ENCODE results near the gene HIP1R. TPM values are rescaled to one million over a fixed set of nuclear protein-coding genes. Genes with fewer than 3 reads are reported as not detected.
"Not testable (repeated sequence)": the region's sequence is repeated elsewhere in the genome, so short reads cannot be mapped to it uniquely, and the experiment has no call there.

HIP1R gene
- total RNA-seq, 1 donor from 2014 or later: 35.2 TPM

DNA sequence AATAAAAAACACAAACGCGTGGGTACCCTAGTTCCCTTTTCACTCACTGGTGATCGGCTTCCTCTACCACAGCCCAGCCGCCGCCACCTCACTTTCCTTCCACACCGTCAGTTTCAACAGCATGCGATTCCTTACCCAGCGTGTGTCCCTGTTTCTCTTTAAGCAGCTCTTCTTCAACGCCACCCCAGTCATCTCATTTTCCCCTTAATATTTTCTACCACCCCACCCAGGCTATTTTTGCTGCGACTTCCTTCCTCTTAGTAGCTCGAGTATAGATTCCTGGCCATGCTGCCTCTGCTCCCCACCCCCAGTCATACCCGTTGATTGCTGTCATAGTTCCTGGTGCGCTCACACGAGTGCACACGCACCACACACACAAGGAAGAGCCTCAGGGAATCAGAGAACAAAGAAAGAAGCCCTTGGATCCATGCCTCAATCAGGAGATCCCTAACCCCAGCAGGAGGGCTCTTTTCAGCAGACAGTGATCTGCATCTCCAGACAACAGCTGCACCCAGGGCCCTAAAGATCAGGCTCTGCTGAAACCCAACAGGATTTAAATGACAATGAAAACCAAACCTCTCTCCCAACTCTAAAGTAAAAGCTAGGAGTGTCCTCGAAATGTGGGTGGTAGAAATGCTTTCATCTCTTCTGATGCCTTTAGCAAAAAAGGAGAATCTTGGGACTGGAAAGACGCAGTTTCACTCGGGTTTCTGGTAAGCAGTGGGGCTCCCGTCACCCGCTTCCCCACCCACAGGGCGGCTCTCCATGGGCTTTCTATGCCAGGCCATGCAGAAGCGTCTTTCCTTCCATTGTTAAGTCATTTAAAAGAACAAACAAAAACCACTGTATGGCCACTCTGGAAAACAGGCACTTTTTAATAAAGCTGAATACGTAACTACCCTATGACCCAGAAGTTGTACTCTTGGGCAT is 36.9 kb downstream of the HIP1R start:
- DNase-seq (ENCODE audit: low spot score): peak; percentile 55
- peak; percentile 3 for ATAC-seq

DNA sequence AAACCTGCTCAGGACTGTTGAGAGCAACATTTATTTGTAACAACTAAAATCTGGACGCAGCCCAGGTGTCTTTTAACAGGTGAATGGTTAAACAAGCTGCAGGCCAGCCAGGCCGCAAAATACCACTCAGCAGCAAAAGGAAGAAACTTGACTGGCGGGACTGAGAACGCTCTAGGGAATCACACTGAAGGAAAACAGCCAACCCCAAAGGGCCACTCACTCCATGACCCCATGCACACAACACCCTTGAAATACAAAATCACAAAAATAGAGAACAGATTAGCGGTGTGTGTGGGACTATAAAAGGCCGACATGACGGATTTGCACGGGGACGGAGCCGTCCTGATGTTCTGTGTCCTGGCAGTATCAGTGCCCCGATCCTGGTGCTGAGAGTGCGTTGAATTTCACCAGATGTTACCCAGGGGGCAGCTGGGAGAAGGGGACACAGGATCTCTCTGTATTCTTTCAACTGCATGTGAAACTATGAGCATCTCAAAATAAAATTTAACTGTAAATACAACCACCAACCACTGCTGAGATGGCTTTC is 37.6 kb downstream of the HIP1R start:
- DNase-seq (ENCODE audit: low spot score) (peak; percentile 50), ATAC-seq (peak; percentile 9)

DNA sequence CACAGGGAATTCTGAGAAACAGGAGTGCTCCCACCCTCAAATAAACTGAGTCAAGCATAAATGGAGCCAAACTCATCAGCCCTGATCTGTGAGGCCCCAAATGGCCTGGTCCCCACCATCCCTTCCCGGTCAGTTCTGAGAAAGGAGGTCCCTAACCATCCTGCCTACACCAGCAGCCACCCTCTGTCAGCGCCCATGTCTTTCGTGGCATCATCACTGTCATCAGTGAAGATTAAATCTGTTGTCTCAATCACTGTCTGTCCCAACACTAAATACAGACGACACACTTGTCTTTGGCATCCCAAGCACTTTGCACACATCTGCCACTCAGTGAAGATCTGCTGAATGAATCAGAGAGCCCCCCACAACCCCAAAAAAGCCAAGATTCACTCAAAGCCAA is 38.3 kb downstream of the HIP1R start:
- ATAC-seq (no peak), DNase-seq (ENCODE audit: low spot score) (peak; percentile 40)

DNA sequence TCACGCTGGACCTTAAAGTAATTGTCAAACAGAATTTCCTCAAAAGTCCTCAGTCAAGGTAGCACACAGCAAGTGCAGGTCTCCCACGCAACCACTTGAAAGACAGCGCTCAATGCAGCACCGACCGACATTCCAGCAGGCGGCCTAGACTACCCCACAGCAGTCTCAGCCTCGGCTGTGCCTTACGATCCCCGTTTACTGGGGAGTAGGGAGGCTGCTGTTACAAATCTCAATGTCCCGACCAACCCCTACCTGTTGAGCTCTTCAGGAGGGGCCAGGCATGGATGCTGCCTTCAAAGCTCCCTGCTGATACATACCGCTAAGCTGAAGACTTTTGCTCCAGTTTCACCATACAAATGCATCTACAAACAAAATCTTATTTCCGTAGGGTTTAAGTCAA is 38.8 kb downstream of the HIP1R start:
- ATAC-seq (no peak), DNase-seq (ENCODE audit: low spot score) (peak; percentile 40)

DNA sequence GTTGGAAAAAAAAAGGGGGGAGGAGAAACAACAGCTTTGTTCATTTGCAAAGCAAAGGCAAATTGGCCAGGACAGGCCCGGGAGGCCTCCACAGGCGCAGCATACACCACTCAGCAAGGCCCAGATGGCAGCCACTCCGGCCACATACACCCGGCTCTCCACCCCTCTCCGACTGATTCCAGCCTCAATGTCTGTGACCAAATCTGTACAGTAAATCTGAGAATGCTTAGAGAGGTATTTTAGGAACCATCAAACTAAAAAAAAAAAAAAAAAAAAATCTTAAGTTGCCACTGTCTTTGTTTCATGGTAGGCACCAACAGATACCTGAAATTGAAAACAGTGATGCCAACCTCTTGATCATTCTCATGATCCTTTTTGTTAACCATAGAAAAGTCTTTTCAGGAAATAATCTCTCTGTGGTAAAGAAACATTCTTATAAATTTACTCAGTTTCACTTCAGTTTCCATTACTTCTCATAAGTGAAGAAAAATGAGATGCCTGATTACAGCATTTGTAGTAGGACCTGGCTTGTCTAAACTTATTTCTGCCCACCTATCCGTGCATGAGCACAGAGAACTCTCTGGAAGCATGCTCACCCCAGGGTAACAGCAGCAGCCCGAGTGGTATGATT is 40.4 kb downstream of the HIP1R start:
- DNase-seq (ENCODE audit: low spot score): peak; percentile 37

DNA sequence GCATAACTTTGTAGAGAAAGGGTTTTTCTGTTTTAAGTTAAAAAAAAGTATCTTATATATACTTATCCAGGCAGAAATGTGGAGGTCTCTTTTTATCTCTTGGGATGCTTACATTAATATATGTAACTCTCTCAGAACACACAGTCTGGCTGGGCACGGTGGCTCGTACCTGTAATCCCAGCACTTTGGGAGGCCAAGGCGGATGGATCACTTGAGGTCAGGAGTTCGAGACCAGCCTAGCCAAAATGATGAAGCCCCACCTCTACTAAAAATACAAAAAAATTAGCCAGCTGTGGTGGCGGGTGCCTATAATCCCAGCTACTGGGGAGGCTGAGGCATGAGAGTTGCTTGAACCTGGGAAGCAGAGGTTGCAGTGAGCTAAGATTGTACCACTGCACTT is 41.0 kb downstream of the HIP1R start:
- peak; percentile 35 for DNase-seq (ENCODE audit: low spot score)
- not testable (repeated sequence) for ATAC-seq

More for the DNA sequence above, 40.4 kb downstream of the HIP1R start:
- no peak for ATAC-seq

DNA sequence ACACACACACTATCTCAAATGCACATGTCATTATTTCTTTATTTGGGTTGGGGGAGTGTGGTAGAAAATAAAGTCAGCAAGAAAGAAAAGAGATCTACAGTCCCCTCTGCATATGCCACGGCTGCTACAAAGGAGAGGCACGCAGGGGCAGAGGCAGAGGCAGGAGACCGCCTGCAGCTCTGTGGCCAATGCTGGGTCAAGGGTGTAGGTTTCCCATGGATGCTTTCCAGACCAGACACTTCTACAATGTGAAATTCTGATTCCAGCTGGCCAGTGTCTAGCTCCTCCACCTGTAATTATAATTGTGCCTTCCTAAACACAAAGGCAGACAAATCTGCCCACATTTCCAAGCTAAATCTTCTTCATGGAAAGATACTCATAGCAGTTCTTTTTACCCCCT is 41.5 kb downstream of the HIP1R start:
- DNase-seq (ENCODE audit: low spot score) (peak; percentile 43), ATAC-seq (peak; percentile 68)

DNA sequence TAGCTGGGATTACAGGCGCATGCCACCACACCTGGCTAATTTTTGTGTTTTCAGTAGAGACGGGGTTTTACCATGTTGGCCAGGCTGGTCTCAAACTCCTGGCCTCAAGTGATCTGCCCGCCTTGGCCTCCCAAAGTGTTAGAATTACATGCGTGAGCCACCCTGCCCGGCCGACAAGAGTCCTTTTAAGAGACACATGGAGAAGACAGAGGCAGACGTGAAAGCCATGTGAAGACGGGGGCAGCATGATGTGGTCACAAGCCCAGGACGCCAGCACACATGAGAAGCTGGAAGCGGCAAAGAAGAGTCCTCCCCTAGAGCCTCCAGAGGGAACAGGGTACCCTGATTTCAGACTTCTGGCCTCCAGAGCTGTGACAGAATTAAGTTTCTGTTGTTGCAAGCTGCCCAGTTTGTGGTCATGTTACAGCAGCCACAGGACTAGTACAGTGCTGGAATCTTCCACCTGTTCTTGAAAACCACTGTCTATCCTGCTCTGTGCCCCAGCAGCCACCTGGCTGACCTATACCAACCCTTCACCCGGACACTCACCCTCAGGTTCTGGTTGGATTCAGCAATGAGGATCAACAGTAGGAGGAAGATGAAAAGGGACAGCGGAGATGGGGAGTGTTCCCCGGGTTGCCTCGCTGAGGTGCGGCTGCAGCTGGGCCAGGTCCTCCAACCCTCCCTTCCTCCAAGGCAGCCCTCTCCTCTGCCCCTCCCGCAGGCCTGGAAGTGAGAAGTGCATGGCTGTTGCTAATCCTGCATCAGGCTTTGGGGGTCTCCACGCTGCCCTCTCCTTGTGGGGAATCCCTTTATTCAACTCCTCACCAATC is 43.7 kb downstream of the HIP1R start:
- ATAC-seq: peak; percentile 24
- DNase-seq (ENCODE audit: low spot score): peak; percentile 39

DNA sequence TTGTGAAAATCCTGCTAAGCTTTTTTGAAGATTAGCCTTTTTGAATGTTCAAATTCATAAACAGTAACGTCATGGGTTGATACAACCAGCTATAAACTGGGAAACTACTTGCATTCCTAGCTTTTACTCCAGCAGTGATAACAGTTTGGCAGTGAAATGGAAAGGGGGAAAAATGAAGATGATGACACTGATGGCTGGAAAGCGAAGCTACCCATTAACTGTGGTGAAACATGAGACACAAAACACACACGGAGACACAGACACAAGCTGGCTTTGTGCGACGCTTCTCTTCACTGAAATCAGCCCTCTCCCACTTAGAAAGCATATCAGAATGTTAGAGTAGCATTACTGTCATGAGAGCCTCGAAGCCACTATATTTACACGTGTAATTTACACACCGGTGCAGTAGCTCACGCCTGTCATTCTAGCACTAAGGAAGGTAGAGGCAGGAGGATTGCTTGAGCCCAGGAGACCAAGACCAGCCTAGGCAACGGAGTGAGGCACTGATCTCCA is 45.0 kb downstream of the HIP1R start:
- DNase-seq (ENCODE audit: low spot score) (peak; percentile 36), ATAC-seq (no peak)

DNA sequence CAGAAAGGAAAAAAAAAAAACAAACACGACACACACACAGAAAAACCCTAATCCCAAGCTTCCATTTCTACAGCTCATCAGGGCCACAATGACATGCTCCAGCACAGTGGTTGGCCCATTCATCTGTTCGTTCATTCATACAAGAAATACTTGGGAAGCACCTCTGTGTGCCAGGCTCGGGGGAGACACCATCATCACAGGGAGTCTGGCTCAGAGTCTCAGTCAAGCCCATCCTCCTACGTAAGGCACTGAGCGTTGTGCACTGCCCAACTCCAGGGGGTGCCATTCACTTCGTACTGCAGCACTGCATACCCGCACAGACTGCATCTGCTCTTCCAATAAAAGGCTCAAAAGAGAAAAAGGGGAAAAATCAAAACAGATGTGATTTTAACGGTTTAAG is 45.4 kb downstream of the HIP1R start:
- DNase-seq (ENCODE audit: low spot score): no peak
- peak; percentile 32 for ATAC-seq

DNA sequence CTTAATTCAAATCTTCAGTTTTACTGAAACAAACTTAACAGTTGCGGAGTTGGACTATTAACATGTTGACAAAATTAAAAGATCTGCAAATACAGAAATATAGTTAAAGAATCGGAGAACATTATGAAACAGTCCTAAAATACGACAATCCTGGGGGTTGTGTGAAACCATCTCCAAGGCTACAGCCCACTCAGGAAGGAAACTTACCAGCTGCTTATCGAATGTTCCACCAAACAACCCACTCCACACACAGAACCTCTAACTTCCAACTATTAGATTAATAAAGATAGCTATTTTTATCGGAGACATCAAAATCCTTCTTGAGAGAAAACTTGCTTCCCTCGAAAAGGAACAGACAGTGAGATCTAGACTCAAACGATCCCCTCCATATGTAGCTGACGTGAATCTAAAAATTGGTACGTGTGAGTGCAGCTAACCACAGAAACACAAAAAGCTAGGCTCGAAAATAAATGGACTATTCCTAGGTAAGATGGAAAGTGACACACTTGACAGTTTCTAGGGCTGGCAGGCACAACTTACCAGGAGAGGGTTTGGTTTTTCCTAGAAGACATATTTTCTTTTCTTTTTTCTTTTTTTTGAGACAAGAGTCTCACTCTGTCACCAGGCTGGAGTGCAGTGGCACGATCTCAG is 47.8 kb downstream of the HIP1R start:
- DNase-seq (ENCODE audit: low spot score) (peak; percentile 8), ATAC-seq (no peak)

DNA sequence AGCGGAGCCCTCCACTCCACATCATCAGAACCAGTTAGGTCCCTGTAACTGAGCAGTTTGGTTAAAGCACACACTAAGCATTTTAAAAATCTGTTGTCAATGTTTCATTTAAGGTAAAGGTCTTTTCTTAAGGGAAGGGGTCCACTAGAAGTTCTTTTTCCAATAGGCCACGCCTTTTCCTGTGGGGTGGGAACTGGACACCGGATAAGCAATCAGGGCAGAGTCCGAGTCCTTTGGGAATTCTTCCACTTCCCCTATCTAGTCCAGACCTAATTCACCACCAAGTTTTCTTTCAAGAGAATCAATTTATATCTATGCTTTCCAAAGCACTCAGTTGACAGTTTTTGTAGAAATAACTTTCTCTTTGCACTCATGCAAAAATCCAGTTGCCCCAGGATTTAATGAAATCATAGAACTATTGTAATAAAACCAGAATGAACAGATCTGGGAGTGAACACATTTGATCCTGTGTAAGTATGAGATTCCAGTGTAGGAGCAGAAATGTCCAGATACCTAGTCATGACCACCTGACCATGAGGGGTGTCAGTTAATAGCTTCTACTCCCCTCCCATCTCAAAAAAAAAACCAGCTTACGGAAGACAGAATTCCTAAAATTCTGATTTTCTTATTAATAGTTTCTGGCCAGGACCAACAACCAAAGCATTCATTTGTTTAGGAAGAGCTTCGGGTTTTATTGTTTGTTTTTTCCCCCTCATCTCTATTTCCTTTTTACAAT is 49.0 kb downstream of the HIP1R start:
- DNase-seq (ENCODE audit: low spot score) (peak; percentile 46), ATAC-seq (peak; percentile 45)

DNA sequence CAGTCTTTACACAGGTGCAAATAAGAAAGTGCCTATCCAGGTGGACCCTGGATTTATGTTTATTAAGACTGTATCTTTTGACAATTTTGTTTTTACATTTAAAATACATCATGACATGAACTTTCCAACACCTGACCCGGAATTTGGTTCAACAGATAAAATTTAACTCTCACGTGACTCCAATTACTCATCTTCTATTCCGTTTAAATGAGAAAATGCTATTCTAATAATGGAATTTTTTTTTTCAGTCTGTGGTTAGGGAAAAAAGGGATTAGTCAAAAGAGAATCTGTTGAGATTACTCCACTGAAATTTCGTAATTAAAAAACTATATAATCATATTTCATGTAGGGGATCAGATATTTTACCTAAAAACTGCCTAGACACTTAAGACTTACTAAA is 49.6 kb downstream of the HIP1R start:
- DNase-seq (ENCODE audit: low spot score) (no peak), ATAC-seq (no peak)

DNA sequence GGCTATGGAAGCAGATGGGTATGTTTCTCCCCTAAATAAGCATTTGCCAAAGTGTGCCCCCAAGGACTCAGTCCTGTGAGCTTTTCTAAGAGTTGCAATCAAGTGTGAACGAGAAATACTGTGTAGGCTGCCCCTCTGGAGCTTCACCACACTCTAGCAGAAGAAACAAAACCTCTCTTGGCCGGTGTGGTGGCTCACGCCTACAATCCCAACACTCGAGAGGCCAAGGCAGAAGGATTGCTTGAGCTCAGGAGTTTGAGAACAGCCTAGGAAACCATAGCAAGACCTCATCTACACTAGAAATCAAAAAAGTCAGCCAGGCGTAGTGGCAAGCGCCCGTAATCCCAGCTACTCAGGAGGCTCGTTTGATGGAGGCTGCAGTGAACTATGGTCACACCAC is 50.9 kb downstream of the HIP1R start:
- no peak for ATAC-seq
- peak; percentile 32 for DNase-seq (ENCODE audit: low spot score)

DNA sequence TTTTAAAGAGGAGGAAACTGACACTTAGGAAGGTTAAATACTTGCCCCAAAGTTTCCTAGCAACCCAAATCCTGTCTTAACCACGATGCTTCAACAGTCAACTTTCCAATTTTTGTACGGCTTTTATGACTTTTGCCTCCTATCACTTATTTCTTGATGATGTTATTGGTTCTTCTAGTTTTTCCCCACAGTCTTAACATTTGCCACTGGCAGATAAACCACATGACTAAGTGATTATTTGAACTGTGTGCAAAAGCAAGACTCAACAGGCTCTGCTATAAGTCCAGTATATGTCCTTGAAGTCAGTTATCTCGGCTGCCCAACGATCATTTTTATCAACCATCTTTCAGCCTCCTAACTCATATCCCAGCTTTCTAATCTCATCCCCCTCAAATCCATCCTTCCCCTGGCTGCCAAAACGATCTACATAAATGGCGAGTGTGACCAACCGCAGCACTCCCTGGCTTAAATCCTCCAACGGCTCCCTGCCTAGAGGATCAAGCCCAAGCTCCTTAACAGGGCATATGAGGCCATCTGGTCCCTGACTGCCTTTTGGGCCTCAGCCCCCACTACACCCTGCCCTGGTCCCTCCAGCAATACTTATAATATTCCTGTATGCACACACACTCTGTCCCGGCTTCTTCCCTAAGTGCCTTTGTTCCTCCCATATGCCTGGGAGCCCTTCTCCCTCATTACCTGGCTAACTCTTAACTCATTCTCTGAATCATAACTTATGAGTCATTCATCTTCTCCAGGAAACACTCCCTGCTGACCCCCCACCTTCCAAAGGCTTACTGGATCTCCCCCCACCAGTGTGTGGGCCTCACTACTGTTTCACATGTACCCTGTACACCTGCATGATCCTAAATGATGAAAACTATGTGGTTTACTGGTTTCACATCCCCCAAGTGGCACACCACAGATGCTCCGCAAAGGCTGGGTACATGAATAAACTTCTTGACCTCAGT is 51.9 kb downstream of the HIP1R start:
- peak; percentile 42 for DNase-seq (ENCODE audit: low spot score)
- ATAC-seq: no peak

DNA sequence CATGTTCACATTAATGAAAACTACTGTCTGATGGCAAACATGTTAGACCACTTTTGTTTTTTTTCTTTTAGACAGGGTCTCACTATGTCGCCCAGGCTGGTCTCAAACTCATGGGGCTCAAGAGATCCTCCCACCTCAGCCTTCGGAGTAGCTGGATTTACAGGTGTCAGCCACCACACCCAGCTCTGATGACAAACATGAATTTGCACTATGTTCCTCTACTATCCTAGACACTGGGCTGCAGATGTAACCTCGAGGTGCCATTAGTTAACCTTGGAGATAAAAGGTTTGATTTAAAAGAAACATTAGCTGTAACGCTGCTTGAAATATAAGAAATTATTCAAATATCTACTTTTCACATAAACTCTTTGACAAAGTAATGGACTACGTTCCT is 52.6 kb downstream of the HIP1R start:
- ATAC-seq: no peak
- peak; percentile 32 for DNase-seq (ENCODE audit: low spot score)

DNA sequence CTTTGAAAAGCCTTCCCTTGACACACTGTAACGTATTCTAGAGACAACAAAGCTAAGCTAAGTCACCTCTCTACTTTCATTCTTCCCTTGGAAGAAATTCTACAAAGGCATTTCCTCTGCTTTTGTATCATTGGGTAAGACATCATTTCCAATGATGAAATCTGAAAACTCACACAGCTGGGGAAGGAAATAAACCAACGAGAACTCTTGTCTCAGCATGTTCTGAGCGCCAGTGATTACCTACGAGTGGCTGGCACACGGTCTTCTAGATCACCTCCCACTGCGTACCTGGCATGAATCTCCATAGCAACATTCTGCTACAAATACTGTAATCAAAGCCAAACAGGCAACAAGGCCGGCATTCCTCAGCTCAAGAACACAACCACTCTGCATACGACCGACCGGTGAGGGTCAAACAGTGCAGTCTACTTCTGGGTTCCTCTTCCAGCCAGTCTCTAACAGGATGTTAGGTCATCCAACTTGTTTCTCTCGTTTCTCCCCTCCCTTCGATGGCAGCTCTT is 53.0 kb downstream of the HIP1R start:
- ATAC-seq (peak; percentile 83), DNase-seq (ENCODE audit: low spot score) (peak; percentile 76)

Measured in left lobe of liver (tissue), 2 donors.